ENCODE measurements around the gene FOCAD.

FOCAD gene

GRCh38 chr9:20872340-20872977 is 188.4 kb downstream of the FOCAD start:
- H3K9ac ChIP-seq (ENCODE audit: insufficient read length), result no peak overlapping the region
- H3K9me3 ChIP-seq (ENCODE audit: low read depth, low read length), result no peaks in the 10 kb centered on the region
- peak overlapping the region; percentile 55; the same call in 1 of the 2 replicates for H3K27ac ChIP-seq
- TF ChIP-seq FOXP2 (optimal IDR thresholded peaks at IDR 0.05; ENCODE audit: control extremely low read depth, extremely low read length, insufficient read depth) (no peak), POLR2AphosphoS5 (IDR thresholded peaks at IDR 0.05; ENCODE audit: borderline replicate concordance, low read depth, low read length) (no peak), EZH2 (IDR thresholded peaks at IDR 0.05) (no peak)
- DNase-seq (ENCODE audit: low read depth, low spot score), result peak; percentile 26
- no peak overlapping the region; the same call in 1 of the 2 replicates for H3K4me3 ChIP-seq
- H3K36me3 ChIP-seq (ENCODE audit: insufficient read depth, low read length), result peaks cover 8% of the 10 kb centered on the region; the same call in 1 of the 2 replicates

DNA sequence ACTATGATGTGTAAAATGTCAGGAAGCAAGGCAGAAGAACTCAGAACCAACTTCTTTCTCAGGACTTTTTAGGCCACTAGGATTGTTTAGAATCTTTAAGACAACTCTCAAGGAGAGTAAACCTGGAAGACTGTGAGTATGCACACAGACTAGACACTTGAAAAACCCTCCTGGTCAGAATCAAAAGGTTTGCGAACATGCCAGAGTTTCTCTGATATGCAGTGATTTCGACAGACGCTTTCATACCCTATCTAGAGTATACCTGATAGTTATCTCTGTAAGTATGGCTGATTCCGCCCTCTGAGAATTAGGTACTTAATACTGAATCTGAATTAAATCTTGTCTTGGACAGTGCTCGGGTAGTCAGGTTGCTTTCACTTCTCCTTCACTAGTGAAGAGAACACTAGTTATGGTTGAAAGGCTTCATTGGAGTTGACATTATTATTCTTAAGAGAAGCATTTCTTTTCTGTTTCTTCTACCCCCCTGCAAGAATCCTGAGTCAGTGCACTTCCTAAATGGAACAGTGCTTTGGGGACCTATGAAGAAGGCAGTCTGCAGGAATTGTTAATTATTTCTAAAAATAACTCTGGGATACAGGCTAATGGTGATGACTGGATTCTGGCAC is 189.3 kb downstream of the FOCAD start:
- Histone ChIP-seq H3K4me3 (peak overlapping the region; percentile 43), H3K27ac (peak overlapping the region; percentile 58; the same call in 1 of the 2 replicates), H3K36me3 (ENCODE audit: insufficient read depth, low read length) (peaks cover 8% of the 10 kb centered on the region; the same call in 1 of the 2 replicates), H3K9ac (ENCODE audit: insufficient read length) (no peak overlapping the region), H3K9me3 (ENCODE audit: low read depth, low read length) (no peaks in the 10 kb centered on the region)
- TF ChIP-seq EZH2 (IDR thresholded peaks at IDR 0.05) (no peak), FOXP2 (optimal IDR thresholded peaks at IDR 0.05; ENCODE audit: control extremely low read depth, extremely low read length, insufficient read depth) (no peak), POLR2AphosphoS5 (IDR thresholded peaks at IDR 0.05; ENCODE audit: borderline replicate concordance, low read depth, low read length) (no peak)
- DNase-seq (ENCODE audit: low read depth, low spot score), result no peak

GRCh38 chr9:20880271-20880670 is 196.2 kb downstream of the FOCAD start:
- H3K9me3 ChIP-seq (ENCODE audit: low read depth, low read length), result no peaks in the 10 kb centered on the region
- no peak for TF ChIP-seq FOXP2 (optimal IDR thresholded peaks at IDR 0.05; ENCODE audit: control extremely low read depth, extremely low read length, insufficient read depth)
- no peak for TF ChIP-seq POLR2AphosphoS5 (IDR thresholded peaks at IDR 0.05; ENCODE audit: borderline replicate concordance, low read depth, low read length)
- TF ChIP-seq EZH2 (IDR thresholded peaks at IDR 0.05), result no peak
- H3K9ac ChIP-seq (ENCODE audit: insufficient read length), result no peak overlapping the region
- H3K36me3 ChIP-seq (ENCODE audit: insufficient read depth, low read length), result peaks cover 4% of the 10 kb centered on the region; the same call in 1 of the 2 replicates
- no peak for DNase-seq (ENCODE audit: low read depth, low spot score)
- no peak overlapping the region for H3K4me3 ChIP-seq
- no peak overlapping the region for H3K27ac ChIP-seq

DNA sequence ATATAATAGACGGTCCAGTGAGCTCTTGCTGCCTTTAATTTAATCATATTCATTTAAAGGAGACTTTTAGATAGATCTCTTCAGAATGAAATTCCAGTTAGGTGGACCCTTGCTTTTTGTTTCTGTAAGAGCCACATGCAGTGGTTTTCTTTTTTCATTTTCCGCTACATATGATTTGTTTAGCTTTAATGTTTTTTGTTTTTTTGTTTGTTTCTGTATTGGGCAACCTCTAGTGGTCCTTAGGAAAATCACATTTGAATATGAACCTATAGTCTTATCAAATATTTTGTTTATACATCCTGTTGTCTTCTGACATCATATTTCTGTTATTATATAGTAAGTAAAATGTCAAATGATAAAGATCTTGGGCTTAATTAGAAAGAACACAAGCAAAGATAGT is 196.6 kb downstream of the FOCAD start:
- H3K4me3 ChIP-seq, result no peak overlapping the region
- no peak overlapping the region for H3K27ac ChIP-seq
- H3K9ac ChIP-seq (ENCODE audit: insufficient read length), result no peak overlapping the region
- TF ChIP-seq EZH2 (IDR thresholded peaks at IDR 0.05), result no peak
- no peak for TF ChIP-seq FOXP2 (optimal IDR thresholded peaks at IDR 0.05; ENCODE audit: control extremely low read depth, extremely low read length, insufficient read depth)
- no peak for TF ChIP-seq POLR2AphosphoS5 (IDR thresholded peaks at IDR 0.05; ENCODE audit: borderline replicate concordance, low read depth, low read length)
- peaks cover 4% of the 10 kb centered on the region; the same call in 1 of the 2 replicates for H3K36me3 ChIP-seq (ENCODE audit: insufficient read depth, low read length)
- H3K9me3 ChIP-seq (ENCODE audit: low read depth, low read length), result no peaks in the 10 kb centered on the region
- DNase-seq (ENCODE audit: low read depth, low spot score), result no peak

DNA sequence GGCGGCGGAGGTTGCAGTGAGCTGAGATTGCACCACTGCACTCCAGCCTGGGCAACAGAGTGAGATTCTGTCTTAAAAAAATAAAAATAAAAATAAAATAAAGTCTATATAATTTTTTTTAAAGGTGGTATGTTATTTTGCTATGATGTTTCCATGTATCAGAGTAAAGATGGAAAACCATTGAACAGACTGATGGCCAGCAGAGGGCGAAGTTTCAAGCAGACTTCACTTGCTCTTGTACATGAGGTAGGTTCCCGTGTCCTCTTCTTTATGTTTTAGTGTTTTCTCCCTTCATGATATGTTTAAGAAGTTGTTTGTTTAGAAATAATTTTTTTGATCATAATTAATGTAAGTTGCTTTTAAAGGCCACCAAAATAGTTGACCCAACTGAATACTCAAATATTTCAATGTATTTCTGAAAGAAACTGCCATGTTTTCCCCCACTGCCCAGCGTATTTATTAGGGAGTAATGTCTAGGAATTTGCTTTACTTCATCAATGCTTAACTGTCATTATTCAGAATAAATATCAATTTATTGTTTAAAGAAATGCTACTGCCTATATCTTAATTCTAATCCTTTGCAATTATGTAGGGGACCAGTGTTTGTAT is 201.0 kb downstream of the FOCAD start:
- Histone ChIP-seq H3K36me3 (ENCODE audit: insufficient read depth, low read length) (peaks cover 9% of the 10 kb centered on the region), H3K27ac (no peak overlapping the region), H3K9me3 (ENCODE audit: low read depth, low read length) (no peaks in the 10 kb centered on the region), H3K4me3 (no peak overlapping the region), H3K9ac (ENCODE audit: insufficient read length) (no peak overlapping the region)
- DNase-seq (ENCODE audit: low read depth, low spot score), result no peak
- TF ChIP-seq FOXP2 (optimal IDR thresholded peaks at IDR 0.05; ENCODE audit: control extremely low read depth, extremely low read length, insufficient read depth) (no peak), POLR2AphosphoS5 (IDR thresholded peaks at IDR 0.05; ENCODE audit: borderline replicate concordance, low read depth, low read length) (no peak), EZH2 (IDR thresholded peaks at IDR 0.05) (no peak)

- Histone ChIP-seq H3K27ac (no peak overlapping the region), H3K36me3 (ENCODE audit: insufficient read depth, low read length) (no peaks in the 10 kb centered on the region), H3K9ac (ENCODE audit: insufficient read length) (no peak overlapping the region), H3K9me3 (ENCODE audit: low read depth, low read length) (no peaks in the 10 kb centered on the region), H3K4me3 (no peak overlapping the region)
- TF ChIP-seq POLR2AphosphoS5 (IDR thresholded peaks at IDR 0.05; ENCODE audit: borderline replicate concordance, low read depth, low read length), result no peak
- no peak for TF ChIP-seq FOXP2 (optimal IDR thresholded peaks at IDR 0.05; ENCODE audit: control extremely low read depth, extremely low read length, insufficient read depth)
- no peak for TF ChIP-seq EZH2 (IDR thresholded peaks at IDR 0.05)
- no peak for DNase-seq (ENCODE audit: low read depth, low spot score)
These were observed 215.0 kb downstream of the FOCAD start for GRCh38 chr9:20898885-20899554.

- TF ChIP-seq POLR2AphosphoS5 (IDR thresholded peaks at IDR 0.05; ENCODE audit: borderline replicate concordance, low read depth, low read length), result no peak
- no peak for TF ChIP-seq FOXP2 (optimal IDR thresholded peaks at IDR 0.05; ENCODE audit: control extremely low read depth, extremely low read length, insufficient read depth)
- no peak for TF ChIP-seq EZH2 (IDR thresholded peaks at IDR 0.05)
- H3K9me3 ChIP-seq (ENCODE audit: low read depth, low read length), result no peaks in the 10 kb centered on the region
- H3K9ac ChIP-seq (ENCODE audit: insufficient read length), result no peak overlapping the region
- H3K27ac ChIP-seq, result no peak overlapping the region
- no peaks in the 10 kb centered on the region for H3K36me3 ChIP-seq (ENCODE audit: insufficient read depth, low read length)
- no peak for DNase-seq (ENCODE audit: low read depth, low spot score)
- no peak overlapping the region for H3K4me3 ChIP-seq
These were observed 219.2 kb downstream of the FOCAD start for GRCh38 chr9:20903212-20903611.

DNA sequence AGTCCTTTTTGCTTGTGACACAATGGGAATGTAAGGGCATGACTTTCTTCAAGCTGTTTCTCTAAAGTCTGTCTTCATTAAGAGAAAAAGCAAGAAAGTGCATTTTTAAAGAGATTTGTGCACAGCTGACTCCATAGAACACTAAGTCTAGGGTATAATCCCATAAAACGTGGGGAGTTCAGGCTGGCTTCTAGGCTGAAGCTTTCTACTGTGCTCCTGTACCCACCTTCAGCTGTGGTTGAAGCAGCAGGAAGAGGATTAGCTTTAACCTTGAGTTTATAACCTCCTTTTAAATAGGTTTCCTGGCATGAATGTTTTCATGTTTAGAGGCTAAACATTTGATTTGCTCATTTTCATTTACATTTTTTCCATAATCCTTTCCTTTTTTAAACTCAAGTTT is 220.9 kb downstream of the FOCAD start:
- Histone ChIP-seq H3K4me3 (no peak overlapping the region), H3K27ac (no peak overlapping the region), H3K9ac (ENCODE audit: insufficient read length) (no peak overlapping the region), H3K36me3 (ENCODE audit: insufficient read depth, low read length) (no peaks in the 10 kb centered on the region), H3K9me3 (ENCODE audit: low read depth, low read length) (no peaks in the 10 kb centered on the region)
- TF ChIP-seq EZH2 (IDR thresholded peaks at IDR 0.05), result no peak
- no peak for TF ChIP-seq POLR2AphosphoS5 (IDR thresholded peaks at IDR 0.05; ENCODE audit: borderline replicate concordance, low read depth, low read length)
- no peak for TF ChIP-seq FOXP2 (optimal IDR thresholded peaks at IDR 0.05; ENCODE audit: control extremely low read depth, extremely low read length, insufficient read depth)
- no peak for DNase-seq (ENCODE audit: low read depth, low spot score)
